Renal pelvis (tissue), 4 donors: Measurements from ENCODE around the gene PTGIS. TPM values are rescaled to one million over a fixed set of nuclear protein-coding genes. Genes with fewer than 3 reads are reported as not detected.

ENCODE experiments used
- DNase-seq: peaks from one replicate; pipeline ENCODE4 v3.0.0-alpha.2; 2013
- polyA plus RNA-seq, 3 donors: library from polyadenylated mRNA; unstranded; fragments of 120-200 nt; gene quantifications; one replicate each; pipeline ENCODE4 v1.2.1, GENCODE V29; 2013; ENCODE audit not compliant: insufficient read length in 3 of 3

The PTGIS gene
- polyA plus RNA-seq, 3 donors, result 29.5 to 34.6 (median 32.9) TPM

- DNase-seq, result no peak
Observed at GRCh38 chr20:49539481-49540231, 28.3 kb downstream of the PTGIS start.

GRCh38 chr20:49538950-49539349 lies 29.0 kb downstream of the PTGIS start:
- no peak for DNase-seq

DNA sequence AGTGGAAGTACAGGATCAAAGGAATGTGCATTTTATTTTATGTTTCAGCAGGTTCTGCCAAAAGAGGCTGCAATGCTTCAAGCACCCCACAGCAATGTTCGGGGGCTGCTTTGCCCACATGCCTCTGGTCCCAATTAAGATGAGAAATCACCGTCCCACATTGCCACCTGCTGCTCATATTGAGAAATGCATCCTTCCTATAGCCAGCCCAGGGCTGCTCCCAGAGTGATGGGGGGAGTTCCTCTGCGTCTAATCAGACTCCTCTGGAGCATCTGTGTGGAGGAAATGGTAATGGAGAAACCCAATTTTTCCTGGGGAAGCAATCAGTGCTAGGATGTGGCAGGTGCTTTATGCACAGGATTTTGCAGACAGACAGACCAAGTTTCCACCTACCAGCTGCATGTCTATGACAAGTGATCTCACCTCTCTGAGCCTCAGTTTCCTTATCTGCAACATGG lies 33.7 kb downstream of the PTGIS start:
- DNase-seq, result peak; percentile 48

- DNase-seq, result no peak
Observed at GRCh38 chr20:49532285-49532946, 35.5 kb downstream of the PTGIS start.

DNA sequence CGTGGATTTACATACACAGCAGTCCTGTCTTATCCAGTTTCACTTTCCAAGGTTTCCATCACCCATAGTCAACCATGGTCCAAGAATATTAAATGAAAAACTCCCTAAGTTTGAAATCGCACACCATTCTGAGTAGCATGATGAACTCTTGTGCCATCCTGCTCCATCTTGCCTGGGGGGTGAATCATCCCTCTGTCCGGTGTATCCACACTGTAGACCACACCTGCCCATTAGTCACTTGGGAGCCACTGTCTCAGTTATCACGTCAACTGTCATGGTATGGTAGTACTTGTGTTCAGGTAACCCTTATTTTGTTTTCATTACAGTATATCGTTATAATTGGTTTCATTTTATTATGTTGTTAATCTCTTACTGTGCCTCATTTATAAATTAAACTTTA lies 38.5 kb downstream of the PTGIS start:
- DNase-seq, result no peak

DNA sequence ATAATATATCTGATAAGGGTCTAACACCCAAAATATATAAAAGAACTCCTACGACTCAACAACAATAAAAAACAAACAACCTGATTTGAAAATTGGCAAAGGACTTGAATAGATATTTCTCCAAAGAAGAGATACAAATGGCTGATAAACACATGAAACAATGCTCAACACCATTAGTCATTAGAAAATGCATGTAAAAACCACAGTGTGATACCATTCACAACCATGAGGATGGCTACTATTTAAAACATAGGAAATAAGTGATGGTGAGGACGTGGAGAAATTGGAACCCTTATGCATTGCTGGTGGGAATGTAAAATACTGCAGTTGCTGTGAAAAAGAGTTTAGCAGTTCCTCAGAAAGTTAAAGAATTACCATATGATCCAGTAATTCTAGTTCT lies 41.4 kb downstream of the PTGIS start:
- DNase-seq, result no peak

DNA sequence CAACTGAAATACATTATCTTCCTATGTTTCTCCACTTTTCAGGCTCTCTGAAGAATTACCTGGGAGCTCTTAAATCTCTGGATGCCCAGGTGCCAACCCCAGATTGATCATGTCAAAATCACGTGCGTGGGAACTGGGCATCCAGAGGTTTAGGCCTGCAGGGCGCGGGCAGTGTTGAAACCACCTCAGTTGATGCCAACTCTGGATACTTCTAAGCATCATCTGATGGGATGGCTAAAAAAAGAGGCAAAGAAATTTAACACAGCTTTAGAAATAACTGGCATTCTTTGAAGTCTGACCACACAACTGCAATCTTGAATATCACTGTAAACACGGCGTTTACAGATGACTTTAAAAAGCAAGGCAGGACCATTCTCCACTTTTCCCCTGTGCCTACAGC lies 41.9 kb downstream of the PTGIS start:
- no peak for DNase-seq

- no peak for DNase-seq
Observed at GRCh38 chr20:49523767-49524360, 44.1 kb downstream of the PTGIS start.

- no peak for DNase-seq
Observed at GRCh38 chr20:49521356-49521755, 46.6 kb downstream of the PTGIS start.

DNA sequence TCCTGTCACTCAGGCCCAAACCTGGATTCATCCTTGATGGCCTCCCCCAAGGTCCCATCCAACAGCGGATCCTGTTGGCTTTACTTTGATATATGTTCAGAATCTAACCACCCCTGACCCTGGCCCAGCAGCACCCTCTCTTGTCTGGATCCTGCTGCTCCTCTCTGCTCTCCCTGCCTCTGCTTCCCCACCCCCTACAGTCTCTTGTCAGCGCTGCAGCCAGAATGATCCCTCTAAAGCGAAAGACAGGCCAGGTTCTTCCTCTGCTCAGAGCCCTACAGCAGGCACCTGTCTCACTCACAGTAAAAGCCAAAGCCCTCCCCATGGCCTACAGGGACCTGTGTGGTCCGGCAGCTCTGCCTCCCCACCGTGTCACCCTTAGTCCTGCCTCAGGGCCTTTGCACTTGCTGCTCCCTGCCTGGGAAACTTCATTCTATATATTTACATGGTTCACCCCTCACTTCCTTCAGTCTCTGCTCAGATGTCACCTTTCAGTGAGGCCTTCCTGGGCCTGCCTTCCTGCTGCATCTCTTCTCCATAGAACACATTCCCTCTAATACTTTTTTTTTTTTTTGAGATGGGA lies 48.1 kb downstream of the PTGIS start:
- no peak for DNase-seq

DNA sequence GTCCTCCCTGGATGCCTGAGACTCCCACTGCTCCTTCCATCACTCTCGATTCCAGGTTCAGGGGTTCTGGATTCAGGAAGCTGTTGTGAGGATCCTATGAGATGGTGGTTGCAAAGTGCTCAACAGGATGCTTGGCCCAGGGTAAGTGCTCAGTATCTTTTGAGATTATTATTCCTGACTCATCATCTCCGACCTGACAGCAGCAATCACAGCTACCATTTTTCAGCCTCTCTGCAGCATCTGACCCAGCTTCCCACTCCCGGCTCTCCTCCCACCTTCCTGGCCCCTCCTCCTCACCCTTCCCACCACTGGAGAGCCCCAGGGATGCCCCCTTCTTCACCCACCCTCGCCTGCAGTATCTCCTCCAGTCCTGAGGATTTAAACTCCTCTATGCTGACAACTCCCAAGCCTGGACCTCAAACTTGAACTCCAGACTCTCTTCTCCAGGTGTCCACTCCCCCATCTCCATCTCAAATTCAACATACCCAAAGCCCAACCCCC lies 48.7 kb downstream of the PTGIS start:
- no peak for DNase-seq

DNA sequence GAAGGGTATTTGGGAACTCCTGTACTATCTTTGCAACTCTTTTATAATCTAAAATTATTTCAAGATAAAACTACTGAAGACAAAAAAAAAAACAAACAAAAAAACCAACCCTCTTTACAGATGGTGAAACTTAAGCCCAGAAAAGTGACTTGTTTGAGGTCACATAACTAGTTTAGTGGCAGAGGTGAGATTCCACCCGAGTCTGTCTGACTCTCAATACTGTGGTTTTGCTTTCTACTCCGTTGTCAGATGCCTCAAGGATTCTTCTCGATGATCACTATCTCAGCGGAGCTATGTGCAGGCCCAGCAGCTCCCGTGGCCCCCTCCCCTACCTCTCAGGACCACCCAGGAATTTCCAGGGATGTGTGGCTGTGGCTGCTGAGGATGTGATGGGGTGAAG lies 49.4 kb downstream of the PTGIS start:
- DNase-seq, result no peak

- no peak for DNase-seq
Observed at GRCh38 chr20:49517805-49518100, 50.2 kb downstream of the PTGIS start.

DNA sequence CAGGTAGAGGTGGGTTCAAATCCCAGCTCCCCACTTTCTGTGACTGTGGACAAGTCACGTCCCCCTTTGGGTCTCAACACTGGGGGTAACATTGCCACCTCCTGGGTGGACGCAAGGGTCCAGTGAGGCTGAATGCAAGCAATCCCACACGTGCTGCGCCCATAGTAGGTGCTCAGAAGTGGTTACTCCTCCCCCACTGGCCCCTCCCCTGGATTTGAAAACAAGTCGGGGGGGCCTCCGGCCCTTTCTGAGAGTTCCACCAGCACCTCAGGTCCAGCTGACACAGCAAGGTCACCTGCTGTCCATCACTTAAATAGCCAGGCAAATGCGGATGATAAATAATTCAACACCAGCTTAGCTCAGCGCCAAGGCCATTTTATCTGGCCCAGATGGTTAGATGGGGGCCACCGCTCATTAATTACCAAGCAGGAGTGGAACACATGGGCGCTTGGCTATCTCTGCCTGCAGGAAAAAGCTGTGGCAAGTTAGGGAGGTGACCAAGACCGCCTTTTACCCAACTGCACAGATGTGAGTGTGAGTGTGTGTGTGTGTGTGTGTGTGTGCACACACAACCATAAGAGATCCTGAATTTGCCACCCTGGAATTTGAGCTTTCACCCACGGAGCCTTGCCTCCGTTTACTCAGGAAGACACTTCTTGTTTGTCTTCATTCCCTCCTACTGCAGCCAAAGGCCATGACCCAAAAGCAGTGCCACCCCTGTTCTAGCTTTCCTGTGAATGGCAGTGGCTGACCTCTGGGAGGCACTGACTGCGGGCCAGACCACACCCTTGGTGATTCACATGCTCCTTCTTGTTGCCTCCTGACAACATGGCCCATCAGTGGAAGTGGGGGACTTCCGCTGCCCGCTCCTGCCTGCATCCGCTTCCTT lies 50.8 kb downstream of the PTGIS start:
- DNase-seq, result no peak

DNA sequence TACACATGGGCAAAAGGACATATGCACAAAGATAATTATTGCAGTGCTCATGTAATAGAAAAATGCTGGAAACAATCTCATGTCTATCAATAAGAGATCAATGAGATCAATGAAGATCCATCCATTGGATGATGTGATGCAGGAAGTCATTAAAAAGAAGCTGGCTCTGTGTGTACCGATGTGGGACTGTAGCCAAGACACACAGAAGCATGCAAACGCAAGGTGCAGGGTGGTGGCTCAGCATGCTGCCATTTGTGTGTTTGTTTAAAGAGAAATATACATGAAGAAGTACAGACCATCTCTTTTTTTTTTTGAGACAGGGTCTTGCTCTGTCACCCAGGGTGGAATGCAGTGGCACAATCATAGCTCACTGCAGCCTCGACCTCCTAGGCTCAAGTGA lies 52.4 kb downstream of the PTGIS start:
- DNase-seq, result no peak

GRCh38 chr20:49513517-49513916 lies 54.4 kb downstream of the PTGIS start:
- DNase-seq, result no peak

GRCh38 chr20:49513009-49513408 lies 54.9 kb downstream of the PTGIS start:
- DNase-seq, result no peak

GRCh38 chr20:49511788-49512525 lies 56.0 kb downstream of the PTGIS start:
- DNase-seq, result no peak

DNA sequence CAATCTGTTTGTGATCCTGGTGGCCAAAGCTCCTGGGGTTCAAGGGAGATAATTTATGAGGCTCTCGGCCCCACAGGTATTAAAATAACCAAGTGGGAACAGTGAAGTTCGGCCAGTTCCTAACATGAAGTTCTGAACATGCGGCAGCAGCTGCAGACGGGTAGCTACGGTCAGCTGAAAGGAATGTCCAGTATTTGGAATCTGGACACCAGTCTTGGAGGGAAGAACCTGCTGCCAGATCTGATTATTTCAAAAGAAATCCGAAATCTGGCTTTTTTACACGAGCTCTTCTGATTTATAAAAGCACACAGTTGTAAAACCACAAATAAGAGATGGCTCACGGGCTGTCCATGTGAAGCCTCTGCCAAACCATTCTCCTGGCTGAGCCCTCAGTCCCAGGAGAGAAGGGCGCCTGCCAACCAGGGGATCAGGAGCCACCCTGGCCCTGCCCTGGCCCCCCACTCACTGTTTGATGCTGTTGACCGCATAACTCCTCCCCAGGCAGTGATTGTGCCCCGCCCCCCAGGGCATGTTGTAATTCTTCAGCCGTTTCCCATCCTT lies 57.3 kb downstream of the PTGIS start:
- DNase-seq, result no peak

DNA sequence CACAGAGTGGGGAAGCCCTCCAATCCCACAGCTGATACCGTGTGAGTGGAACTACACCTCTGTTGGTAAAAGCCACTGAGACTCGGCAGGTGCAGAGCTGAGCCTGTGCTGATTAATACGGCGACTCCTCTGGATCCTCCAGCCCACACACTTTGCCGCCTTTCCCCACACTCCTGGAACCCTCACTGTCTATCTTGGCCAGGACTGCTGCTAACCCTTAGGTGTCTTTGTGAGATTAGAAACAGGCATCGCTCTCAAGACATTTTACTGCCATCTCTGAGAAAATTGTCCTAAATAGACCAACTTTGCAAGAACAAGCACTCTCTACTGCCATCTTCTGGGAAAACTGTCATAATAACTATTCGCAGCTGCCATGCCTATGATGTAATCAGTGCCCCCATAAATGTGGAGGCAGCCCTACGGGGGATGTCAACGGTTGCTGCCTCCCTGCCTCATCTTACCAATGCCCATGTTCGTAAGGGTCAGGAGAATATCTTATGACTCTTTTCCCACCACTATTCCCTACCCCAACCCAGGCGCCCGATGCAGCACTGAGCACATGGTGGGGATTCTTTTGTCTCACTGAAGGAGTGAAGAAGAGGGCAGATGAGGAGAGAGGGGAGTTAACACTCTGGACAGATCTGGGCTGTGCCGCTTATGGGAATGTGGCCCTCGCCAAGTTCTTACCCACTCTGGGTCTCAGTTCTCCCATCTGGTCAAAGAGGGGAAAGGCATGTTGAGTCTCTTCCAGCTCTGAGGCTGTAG lies 59.3 kb downstream of the PTGIS start:
- peak; percentile 49 for DNase-seq
